ENCODE data around the gene SEMA3G.

The SEMA3G gene

DNA sequence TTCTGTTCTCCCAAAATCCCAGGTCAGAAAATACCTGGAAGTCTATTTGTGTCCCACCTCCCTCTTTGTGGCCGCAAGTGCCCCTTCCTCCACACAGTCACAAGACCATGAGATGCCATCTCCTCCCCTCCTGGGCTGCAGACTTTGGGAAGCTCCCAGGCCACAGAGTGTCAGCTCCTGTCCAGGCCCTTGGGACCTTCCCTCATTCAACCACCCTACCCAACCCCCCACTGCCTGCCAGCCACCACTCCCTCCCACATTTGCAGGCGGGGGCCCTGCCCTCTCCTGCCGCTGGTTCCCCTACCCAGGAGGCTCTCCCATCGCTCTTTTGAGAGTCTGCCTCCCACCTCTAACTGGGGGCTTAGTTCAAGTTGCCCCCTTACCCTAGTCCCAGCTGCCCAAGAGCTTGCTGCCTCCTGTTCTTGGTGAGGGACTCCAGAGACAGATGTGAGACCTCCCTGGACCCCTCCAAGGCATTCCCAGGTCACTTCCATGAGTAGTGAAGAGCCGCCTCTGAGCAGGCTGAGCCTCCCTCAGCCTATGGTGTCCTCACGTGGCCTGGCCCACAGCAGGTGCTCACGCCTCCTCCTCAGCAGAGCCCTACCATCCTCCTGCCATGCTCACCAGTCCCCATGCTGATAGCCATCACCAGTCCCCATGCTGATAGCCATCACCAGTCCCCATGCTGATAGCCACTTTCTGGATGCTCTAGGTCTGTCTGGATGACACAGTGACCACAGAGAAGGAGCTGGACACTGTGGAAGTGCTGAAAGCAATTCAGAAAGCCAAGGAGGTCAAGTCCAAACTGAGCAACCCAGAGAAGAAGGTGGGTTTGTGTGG is 34.4 kb upstream of the SEMA3G start:
- H3K36me3 ChIP-seq (ENCODE audit: control insufficient read depth, insufficient read depth, low read length), result no peaks in the 10 kb centered on the region
- H3K79me2 ChIP-seq, result no peaks in the 10 kb centered on the region
- H3K9me3 ChIP-seq (ENCODE audit: control insufficient read depth, low read length), result no peaks in the 10 kb centered on the region
- no peak overlapping the region for H3K27ac ChIP-seq
- H3K4me3 ChIP-seq (ENCODE audit: low read depth, low read length), result no peak overlapping the region
- H3K4me1 ChIP-seq, result no peaks in the 10 kb centered on the region
- H3K9ac ChIP-seq, result no peak overlapping the region
- no peaks in the 10 kb centered on the region for H3K27me3 ChIP-seq (ENCODE audit: control insufficient read depth, insufficient read depth, low read length)
- H3K4me2 ChIP-seq (ENCODE audit: low read length), result no peak overlapping the region
- H2AFZ ChIP-seq, result no peak overlapping the region
- no peak for TF ChIP-seq CTCF (IDR thresholded peaks at IDR 0.05)

DNA sequence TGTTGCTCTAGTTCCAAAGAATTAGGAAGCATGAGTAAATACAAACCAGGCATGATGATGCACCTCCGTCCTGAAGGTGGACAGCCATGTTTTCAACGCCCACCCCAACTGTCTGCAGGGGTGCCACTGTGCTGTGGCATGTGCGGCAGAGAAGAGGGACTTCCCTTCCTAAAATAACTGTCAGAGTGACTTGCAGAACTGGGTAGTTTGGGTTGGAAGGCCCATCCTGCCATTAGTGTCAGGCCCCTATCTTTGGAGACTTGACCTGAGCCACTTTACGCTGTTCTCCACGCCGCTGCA is 32.8 kb upstream of the SEMA3G start:
- Histone ChIP-seq H3K4me3 (ENCODE audit: low read depth, low read length) (no peak overlapping the region), H3K9ac (no peak overlapping the region), H3K4me1 (no peaks in the 10 kb centered on the region), H2AFZ (no peak overlapping the region), H3K27me3 (ENCODE audit: control insufficient read depth, insufficient read depth, low read length) (no peaks in the 10 kb centered on the region), H3K9me3 (ENCODE audit: control insufficient read depth, low read length) (no peaks in the 10 kb centered on the region), H3K4me2 (ENCODE audit: low read length) (no peak overlapping the region), H3K36me3 (ENCODE audit: control insufficient read depth, insufficient read depth, low read length) (no peaks in the 10 kb centered on the region), H3K27ac (no peak overlapping the region), H3K79me2 (no peaks in the 10 kb centered on the region)
- TF ChIP-seq CTCF (IDR thresholded peaks at IDR 0.05), result no peak

DNA sequence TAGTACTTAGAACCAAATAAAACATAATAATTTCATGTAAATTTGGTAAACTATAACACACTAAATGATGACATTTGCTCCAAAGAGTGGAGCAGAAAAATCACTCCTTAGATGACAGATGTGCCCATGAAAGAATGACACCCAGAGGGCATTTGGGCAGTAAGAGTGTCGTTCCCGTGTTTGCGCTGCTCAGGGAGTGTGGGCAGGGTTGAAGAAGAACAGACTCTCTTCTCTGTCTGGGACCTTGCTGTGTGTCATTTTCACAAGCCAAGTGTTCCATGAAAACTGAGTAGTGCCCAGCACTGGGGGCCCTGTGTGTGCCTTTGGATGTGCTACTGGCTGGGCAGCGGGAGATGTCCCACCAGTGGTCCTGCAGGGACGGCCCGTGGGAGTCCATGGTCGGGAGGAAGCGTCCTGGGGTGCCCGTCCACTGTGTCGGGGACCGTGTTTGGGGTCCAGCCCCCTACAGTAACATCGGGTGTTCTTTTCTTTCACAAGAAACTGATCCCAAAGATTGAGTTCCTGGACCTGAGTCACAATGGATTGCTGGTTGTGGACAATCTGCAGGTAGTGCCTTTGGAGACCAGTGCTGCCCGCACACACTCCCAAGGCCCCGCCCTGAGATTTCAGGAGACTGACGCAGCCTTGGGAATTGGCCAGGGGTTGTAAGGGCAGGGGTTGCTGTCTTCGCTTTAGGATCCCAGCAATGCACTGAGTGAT is 32.3 kb upstream of the SEMA3G start:
- Histone ChIP-seq H3K4me3 (ENCODE audit: low read depth, low read length) (no peak overlapping the region), H3K36me3 (ENCODE audit: control insufficient read depth, insufficient read depth, low read length) (no peaks in the 10 kb centered on the region), H3K27me3 (ENCODE audit: control insufficient read depth, insufficient read depth, low read length) (no peaks in the 10 kb centered on the region), H3K79me2 (no peaks in the 10 kb centered on the region), H2AFZ (no peak overlapping the region), H3K9ac (no peak overlapping the region), H3K9me3 (ENCODE audit: control insufficient read depth, low read length) (no peaks in the 10 kb centered on the region), H3K4me1 (no peaks in the 10 kb centered on the region), H3K4me2 (ENCODE audit: low read length) (no peak overlapping the region), H3K27ac (no peak overlapping the region)
- no peak for TF ChIP-seq CTCF (IDR thresholded peaks at IDR 0.05)

GRCh38 chr3:52473026-52473425 is 28.1 kb upstream of the SEMA3G start:
- no peak overlapping the region for H3K9ac ChIP-seq
- H3K36me3 ChIP-seq (ENCODE audit: control insufficient read depth, insufficient read depth, low read length), result no peaks in the 10 kb centered on the region
- TF ChIP-seq CTCF (IDR thresholded peaks at IDR 0.05), result no peak
- no peaks in the 10 kb centered on the region for H3K27me3 ChIP-seq (ENCODE audit: control insufficient read depth, insufficient read depth, low read length)
- no peaks in the 10 kb centered on the region for H3K9me3 ChIP-seq (ENCODE audit: control insufficient read depth, low read length)
- no peak overlapping the region for H3K4me3 ChIP-seq (ENCODE audit: low read depth, low read length)
- no peak overlapping the region for H2AFZ ChIP-seq
- H3K79me2 ChIP-seq, result peaks cover 3% of the 10 kb centered on the region
- H3K27ac ChIP-seq, result no peak overlapping the region
- H3K4me1 ChIP-seq, result no peaks in the 10 kb centered on the region
- no peak overlapping the region for H3K4me2 ChIP-seq (ENCODE audit: low read length)
